H1 (cell line): ENCODE data around the gene VIPR2.

Source experiments
- BACH1 ChIP-seq: IDR thresholded peaks from 2 replicates; pipeline ENCODE4 v1.6.1; 2012; ENCODE audit warnings: low read length, improper control_type of control experiment
- BRCA1 ChIP-seq: IDR thresholded peaks from 2 replicates; pipeline ENCODE4 v1.6.1; 2012; ENCODE audit warnings: low read depth, low read length, improper control_type of control experiment
- GABPA ChIP-seq: IDR thresholded peaks from 2 replicates; pipeline ENCODE4 v1.6.1; 2011; ENCODE audit warnings: mild to moderate bottlenecking, low read length, moderate library complexity, borderline replicate concordance; ENCODE audit not compliant: insufficient read depth
- PHF8 ChIP-seq: fragments of 200-600 bp; sonication (generic); conservative IDR thresholded peaks from 2 replicates; pipeline ENCODE4 v1.7.1; 2012; ENCODE audit warnings: low read depth, mild to moderate bottlenecking, inconsistent platforms, low read length, moderate library complexity
- POLR2A ChIP-seq, 2 experiments: IDR thresholded peaks; 1 replicate in 1 of 2; 2 replicates in 1 of 2; pipeline ENCODE4 v1.6.1; 2011; ENCODE audit warnings: low read depth in 2 of 2, low read length in 2 of 2, mild to moderate bottlenecking in 2 of 2; ENCODE audit errors: control extremely low read depth in 1 of 2
- POLR2AphosphoS5 ChIP-seq: IDR thresholded peaks from 2 replicates; pipeline ENCODE4 v1.6.1; 2011; ENCODE audit warnings: low read depth, low read length
- SIN3A ChIP-seq, 2 experiments: IDR thresholded peaks in 1 of 2; conservative IDR thresholded peaks in 1 of 2; 2 replicates each; pipeline ENCODE4 v1.6.1; 2011 to 2012; ENCODE audit warnings: low read length in 2 of 2, improper control_type of control experiment in 1 of 2, low read depth in 1 of 2, mild to moderate bottlenecking in 1 of 2
- TF ChIP-seq, protein P1 (sequence below), 3 experiments: IDR thresholded peaks; 1 replicate in 2 of 3; 2 replicates in 1 of 3; pipeline versions ENCODE4 v1.5.1 to v1.6.1; 2011; ENCODE audit warnings: low read length in 3 of 3, mild to moderate bottlenecking in 3 of 3, inconsistent platforms in 2 of 3, low read depth in 1 of 3, moderate library complexity in 1 of 3; ENCODE audit not compliant: insufficient read depth in 1 of 3; ENCODE audit errors: control extremely low read depth in 1 of 3
- TF ChIP-seq, protein P2 (sequence below): IDR thresholded peaks from 2 replicates; pipeline ENCODE4 v1.6.1; 2011; ENCODE audit warnings: low read depth, mild to moderate bottlenecking, low read length; ENCODE audit not compliant: insufficient read depth

DNA sequence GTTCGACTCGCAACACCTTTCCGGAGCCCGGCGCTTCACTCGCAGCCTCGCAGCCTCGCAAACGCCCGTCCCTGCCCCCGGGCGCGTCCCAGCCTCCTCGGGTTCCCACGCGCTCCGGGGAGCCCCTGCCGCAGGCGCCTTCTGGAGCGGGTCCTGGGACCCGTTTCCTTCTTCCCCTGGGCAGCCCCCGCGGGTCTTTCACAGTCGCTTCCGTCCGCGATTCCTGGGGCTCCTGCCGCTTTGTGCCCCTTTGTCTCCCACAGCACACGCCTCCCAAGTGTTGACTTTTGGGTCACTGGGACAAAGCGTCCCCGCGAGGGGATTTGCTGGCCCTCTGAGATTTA is 147.6 kb downstream of the VIPR2 start:
- no peak for TF ChIP-seq POLR2A (IDR thresholded peaks at IDR 0.05; ENCODE audit: control extremely low read depth in 1 of 2, low read depth in 2 of 2, low read length in 2 of 2)
- TF ChIP-seq, protein P1, sequence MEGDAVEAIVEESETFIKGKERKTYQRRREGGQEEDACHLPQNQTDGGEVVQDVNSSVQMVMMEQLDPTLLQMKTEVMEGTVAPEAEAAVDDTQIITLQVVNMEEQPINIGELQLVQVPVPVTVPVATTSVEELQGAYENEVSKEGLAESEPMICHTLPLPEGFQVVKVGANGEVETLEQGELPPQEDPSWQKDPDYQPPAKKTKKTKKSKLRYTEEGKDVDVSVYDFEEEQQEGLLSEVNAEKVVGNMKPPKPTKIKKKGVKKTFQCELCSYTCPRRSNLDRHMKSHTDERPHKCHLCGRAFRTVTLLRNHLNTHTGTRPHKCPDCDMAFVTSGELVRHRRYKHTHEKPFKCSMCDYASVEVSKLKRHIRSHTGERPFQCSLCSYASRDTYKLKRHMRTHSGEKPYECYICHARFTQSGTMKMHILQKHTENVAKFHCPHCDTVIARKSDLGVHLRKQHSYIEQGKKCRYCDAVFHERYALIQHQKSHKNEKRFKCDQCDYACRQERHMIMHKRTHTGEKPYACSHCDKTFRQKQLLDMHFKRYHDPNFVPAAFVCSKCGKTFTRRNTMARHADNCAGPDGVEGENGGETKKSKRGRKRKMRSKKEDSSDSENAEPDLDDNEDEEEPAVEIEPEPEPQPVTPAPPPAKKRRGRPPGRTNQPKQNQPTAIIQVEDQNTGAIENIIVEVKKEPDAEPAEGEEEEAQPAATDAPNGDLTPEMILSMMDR (IDR thresholded peaks at IDR 0.05; ENCODE audit: control extremely low read depth in 1 of 3, insufficient read depth in 1 of 3, low read depth in 1 of 3, low read length in 3 of 3), result no peak
- TF ChIP-seq GABPA, result no peak
- no peak for TF ChIP-seq BACH1
- TF ChIP-seq PHF8, result no peak
- TF ChIP-seq POLR2AphosphoS5, result no peak
- TF ChIP-seq, protein P2, sequence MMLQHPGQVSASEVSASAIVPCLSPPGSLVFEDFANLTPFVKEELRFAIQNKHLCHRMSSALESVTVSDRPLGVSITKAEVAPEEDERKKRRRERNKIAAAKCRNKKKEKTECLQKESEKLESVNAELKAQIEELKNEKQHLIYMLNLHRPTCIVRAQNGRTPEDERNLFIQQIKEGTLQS, result no peak
- no peak for TF ChIP-seq SIN3A (conservative IDR thresholded peaks at IDR 0.05 in 1 of 2, IDR thresholded peaks at IDR 0.05 in 1 of 2; ENCODE audit: low read depth in 1 of 2, low read length in 2 of 2)
- no peak for TF ChIP-seq BRCA1
